RWPE2 (cell line): ENCODE measurements around the gene CACNA1H.

Source experiments
- ATAC-seq: fragments of 200-7000 bp; cut with Tn5 transposase; 3 replicates; pipeline ENCODE4 v1.9.1; 2021; ENCODE audit warnings: low read depth
- DNase-seq: peaks from one replicate; pipeline ENCODE4 v3.0.0-alpha.2; 2020; ENCODE audit warnings: low spot score
- H3K27ac ChIP-seq: fragments of 450-650 bp; 2 replicates; pipeline ENCODE4 v1.5.1; 2017; ENCODE audit warnings: mild to moderate bottlenecking; ENCODE audit not compliant: poor library complexity, severe bottlenecking
- H3K27me3 ChIP-seq: fragments of 250-450 bp; sonication (Bioruptor Pico); 2 replicates; pipeline ENCODE4 v1.5.1; 2021; ENCODE audit warnings: mild to moderate bottlenecking, moderate library complexity; ENCODE audit not compliant: insufficient read depth, poor library complexity, severe bottlenecking
- H3K36me3 ChIP-seq: fragments of 250-450 bp; sonication (Bioruptor Pico); 2 replicates; pipeline ENCODE4 v1.5.1; 2020; ENCODE audit warnings: low read depth, mild to moderate bottlenecking, moderate library complexity
- H3K4me1 ChIP-seq: fragments of 250-450 bp; sonication (Bioruptor Pico); 2 replicates; pipeline ENCODE4 v1.5.1; 2021; ENCODE audit warnings: mild to moderate bottlenecking, moderate library complexity; ENCODE audit not compliant: insufficient read depth, poor library complexity, severe bottlenecking
- H3K4me3 ChIP-seq: fragments of 250-450 bp; sonication (Bioruptor Pico); 2 replicates; pipeline ENCODE4 v1.5.1; 2021; ENCODE audit warnings: mild to moderate bottlenecking, moderate library complexity; ENCODE audit not compliant: severe bottlenecking
- H3K9me3 ChIP-seq: fragments of 250-450 bp; sonication (Bioruptor Pico); 2 replicates; pipeline ENCODE4 v1.5.1; 2021; ENCODE audit warnings: mild to moderate bottlenecking, moderate library complexity; ENCODE audit not compliant: severe bottlenecking
- CTCF ChIP-seq: fragments of 450-650 bp; IDR thresholded peaks from one replicate; pipeline ENCODE4 v1.5.1; 2017; ENCODE audit warnings: mild to moderate bottlenecking, moderate library complexity; ENCODE audit not compliant: poor library complexity, severe bottlenecking

Gene CACNA1H

GRCh38 chr16:1158456-1159324 lies 5.8 kb downstream of the CACNA1H start:
- peaks cover 66% of the 10 kb centered on the region for H3K27me3 ChIP-seq
- TF ChIP-seq CTCF = no peak
- H3K27ac ChIP-seq = no peak overlapping the region
- H3K36me3 ChIP-seq = no peaks in the 10 kb centered on the region
- no peaks in the 10 kb centered on the region for H3K9me3 ChIP-seq
- H3K4me1 ChIP-seq = no peaks in the 10 kb centered on the region
- no peak for DNase-seq
- no peak overlapping the region for H3K4me3 ChIP-seq
- no peak for ATAC-seq

- no peaks in the 10 kb centered on the region for H3K9me3 ChIP-seq
- DNase-seq (no peak), ATAC-seq (no peak)
- no peaks in the 10 kb centered on the region for H3K36me3 ChIP-seq
- no peak overlapping the region for H3K27ac ChIP-seq
- no peak for TF ChIP-seq CTCF
- no peak overlapping the region for H3K4me3 ChIP-seq
- H3K4me1 ChIP-seq = no peaks in the 10 kb centered on the region
- H3K27me3 ChIP-seq = peaks cover 61% of the 10 kb centered on the region
These were observed 6.5 kb downstream of the CACNA1H start for GRCh38 chr16:1159325-1159972.

GRCh38 chr16:1159973-1160772 lies 7.3 kb downstream of the CACNA1H start:
- H3K4me1 ChIP-seq = no peaks in the 10 kb centered on the region
- H3K27ac ChIP-seq = no peak overlapping the region
- ATAC-seq (peak; percentile 31), DNase-seq (no peak)
- H3K4me3 ChIP-seq = no peak overlapping the region
- H3K27me3 ChIP-seq = peaks cover 54% of the 10 kb centered on the region
- H3K36me3 ChIP-seq = no peaks in the 10 kb centered on the region
- TF ChIP-seq CTCF = no peak
- no peaks in the 10 kb centered on the region for H3K9me3 ChIP-seq

GRCh38 chr16:1160773-1161348 lies 8.0 kb downstream of the CACNA1H start:
- no peaks in the 10 kb centered on the region for H3K4me1 ChIP-seq
- DNase-seq = no peak
- H3K4me3 ChIP-seq = no peak overlapping the region
- no peaks in the 10 kb centered on the region for H3K36me3 ChIP-seq
- ATAC-seq = no peak; the same call in 2 of the 3 replicates
- peaks cover 47% of the 10 kb centered on the region for H3K27me3 ChIP-seq
- H3K9me3 ChIP-seq = no peaks in the 10 kb centered on the region
- TF ChIP-seq CTCF = no peak
- no peak overlapping the region for H3K27ac ChIP-seq
